NK-92 (cell line): Measurements from ENCODE around the gene GUCA2B.

Source experiments
- DNase-seq: peaks from one replicate; lab custom pipeline; 2025; ENCODE audit not compliant: unreplicated experiment; lab: John Stamatoyannopoulos, UW

Gene GUCA2B

DNA sequence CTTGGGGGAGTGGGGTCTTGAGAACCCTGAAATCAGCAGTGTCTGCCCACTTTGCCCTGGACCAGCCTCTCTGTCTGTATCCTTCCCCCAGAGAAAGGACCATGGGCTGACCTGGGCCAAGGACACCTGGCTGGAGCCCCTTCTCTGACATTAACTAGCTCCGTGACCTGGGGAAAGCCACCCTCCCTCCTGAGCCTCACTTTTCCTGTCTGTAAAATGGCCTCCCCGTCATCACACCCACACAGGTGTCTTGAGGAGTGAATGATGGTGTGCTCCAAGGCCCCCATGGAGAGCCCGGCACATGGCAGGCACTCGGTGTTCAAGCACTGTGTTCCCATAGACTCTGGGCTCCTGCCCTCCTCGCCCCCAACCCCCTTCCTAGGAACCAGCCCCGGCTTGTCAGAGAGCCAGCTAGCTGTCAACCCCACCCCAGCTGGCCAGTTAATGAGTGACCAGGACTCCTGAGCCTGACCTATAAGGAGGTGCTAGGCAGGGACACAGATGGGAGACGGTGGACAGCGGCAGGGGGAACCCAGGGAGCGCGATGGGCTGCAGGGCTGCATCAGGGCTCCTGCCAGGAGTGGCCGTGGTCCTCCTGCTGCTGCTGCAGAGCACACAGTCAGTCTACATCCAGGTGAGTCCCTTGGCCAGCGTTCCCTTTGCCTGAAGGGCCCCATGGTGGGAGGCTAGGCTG is at the start of gene GUCA2B:
Gene GUCA2B, plus strand, starts transcription at position 504 of the 694 bp plus-strand sequence. Its CDS starts 41 bp downstream, at position 545.
- DNase-seq, result no peak

GRCh38 chr1:42105025-42105424 is 48.2 kb upstream of the GUCA2B start:
- DNase-seq, result no peak

DNA sequence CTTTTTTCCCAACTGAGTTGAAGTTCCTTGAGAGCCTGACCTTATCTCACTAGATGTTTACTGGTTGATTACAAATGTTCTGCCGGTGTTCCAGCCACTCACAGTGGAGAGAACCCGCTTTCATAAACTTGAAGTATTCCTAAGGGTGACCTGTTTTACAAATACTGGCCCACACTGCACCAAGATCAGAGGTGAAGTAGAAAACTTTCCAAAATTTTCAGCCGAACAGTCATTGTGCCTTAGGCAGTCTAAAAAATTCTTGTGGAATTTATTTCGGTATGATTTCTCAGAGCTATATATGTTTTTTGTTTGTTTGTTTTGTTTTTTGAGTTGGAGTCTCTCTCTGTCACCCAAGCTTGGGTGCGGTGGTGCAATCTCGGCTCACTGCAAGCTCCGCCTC is 44.9 kb upstream of the GUCA2B start:
- no peak for DNase-seq

DNA sequence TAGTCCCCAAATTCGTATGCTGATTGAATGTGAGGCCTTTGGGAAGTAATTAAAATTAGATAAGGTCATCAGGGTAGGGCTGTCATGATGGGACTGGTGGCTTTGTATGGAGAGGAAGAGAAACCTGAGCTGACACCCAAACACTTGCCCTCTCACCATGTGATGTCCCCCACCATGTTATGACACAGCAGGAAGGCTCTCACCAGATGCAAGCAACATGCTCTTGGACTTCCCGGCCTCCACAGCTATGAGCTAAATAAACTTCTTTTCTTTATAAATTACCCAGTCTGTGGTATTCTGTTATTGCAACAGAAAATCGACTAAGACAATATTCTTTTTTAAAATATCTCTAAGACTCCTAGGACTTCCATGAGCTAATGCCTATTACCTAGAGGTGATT is 43.6 kb upstream of the GUCA2B start:
- no peak for DNase-seq

DNA sequence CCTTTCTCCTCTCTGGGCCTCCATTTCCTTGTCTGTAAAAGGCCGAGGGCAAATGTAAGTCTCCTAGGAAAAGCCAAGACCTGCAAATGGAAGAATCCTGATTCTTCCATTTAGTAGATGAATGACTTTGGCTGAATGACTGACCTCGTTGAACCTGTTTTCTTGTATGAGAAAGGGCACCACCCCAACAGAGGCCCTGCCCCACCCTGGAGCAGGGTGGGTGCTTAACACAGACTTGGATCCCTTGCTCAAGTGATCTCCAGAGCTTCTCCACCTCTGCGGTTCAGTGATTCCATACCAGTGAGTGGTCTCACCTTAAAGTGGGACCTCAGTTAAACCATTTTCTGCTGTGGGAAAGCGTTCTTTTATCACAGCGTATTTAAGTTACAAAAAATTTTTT is 39.0 kb upstream of the GUCA2B start:
- DNase-seq, result no peak

- no peak for DNase-seq
These were observed 36.0 kb upstream of the GUCA2B start for GRCh38 chr1:42117214-42117613.

- no peak for DNase-seq
These were observed 35.1 kb upstream of the GUCA2B start for GRCh38 chr1:42118125-42118524.

DNA sequence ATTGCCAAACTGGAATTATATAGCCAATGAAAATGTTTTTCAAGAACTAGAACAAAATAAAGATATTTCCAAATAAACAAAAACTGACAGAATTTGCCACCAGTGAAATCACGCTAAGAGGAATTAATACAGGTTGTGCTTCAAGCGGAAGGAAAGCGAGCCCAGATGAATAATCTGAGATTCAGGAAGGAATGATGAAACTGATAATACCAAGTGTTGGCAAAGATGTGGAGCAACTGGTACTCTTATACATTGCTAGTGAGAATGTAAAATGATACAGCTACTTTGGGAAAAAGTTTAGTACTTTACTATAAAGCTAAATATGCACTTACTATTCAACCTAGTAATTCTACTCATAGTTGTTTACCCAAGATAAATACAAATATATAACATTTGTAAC is 30.8 kb upstream of the GUCA2B start:
- DNase-seq, result no peak

GRCh38 chr1:42125552-42125951 is 27.7 kb upstream of the GUCA2B start:
- no peak for DNase-seq

DNA sequence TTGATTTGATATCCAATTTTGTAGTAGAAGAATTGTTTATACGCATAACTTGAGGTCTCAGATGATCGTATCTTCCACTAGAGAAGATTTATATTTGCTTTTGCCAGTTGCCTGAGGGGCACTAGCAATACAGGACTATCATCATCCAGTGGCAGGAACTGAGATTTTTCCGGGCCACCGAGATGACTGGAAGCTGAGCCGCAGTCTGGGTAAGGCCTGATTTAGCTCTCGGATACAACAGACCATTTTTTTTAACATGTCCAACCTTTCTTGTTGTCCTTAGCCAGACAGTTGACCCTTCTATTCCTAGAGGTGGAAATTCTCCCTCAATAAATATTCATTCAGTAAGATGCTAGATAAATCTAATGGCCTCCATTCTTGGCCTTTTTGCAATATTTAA is 25.4 kb upstream of the GUCA2B start:
- no peak for DNase-seq

GRCh38 chr1:42128499-42128898 is 24.7 kb upstream of the GUCA2B start:
- no peak for DNase-seq

- no peak for DNase-seq
These were observed 24.2 kb upstream of the GUCA2B start for GRCh38 chr1:42128964-42129363.

GRCh38 chr1:42130061-42130660 is 23.0 kb upstream of the GUCA2B start:
- DNase-seq, result no peak

DNA sequence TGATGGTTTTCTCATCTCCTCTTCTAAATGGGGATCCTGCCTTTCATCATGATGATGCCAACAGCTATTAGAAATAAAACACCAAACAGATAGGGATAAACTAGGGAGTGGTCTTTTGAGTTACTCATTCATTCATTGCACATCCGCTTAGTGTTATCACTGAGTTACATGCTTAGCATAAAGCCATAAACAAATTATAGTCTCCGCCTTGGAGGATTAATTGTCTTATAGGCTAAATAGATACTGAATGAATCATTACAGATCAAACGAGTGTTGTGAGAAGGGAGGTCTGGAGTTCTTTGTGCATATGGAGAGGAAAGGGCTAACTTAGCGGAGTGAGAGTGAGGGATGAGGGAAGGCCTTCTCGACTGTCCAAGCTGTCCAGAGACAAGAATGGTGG is 19.8 kb upstream of the GUCA2B start:
- DNase-seq, result no peak

GRCh38 chr1:42133809-42134526 is 19.2 kb upstream of the GUCA2B start:
- no peak for DNase-seq

- DNase-seq, result no peak
These were observed 17.8 kb upstream of the GUCA2B start for GRCh38 chr1:42135426-42135825.

GRCh38 chr1:42136466-42136865 is 16.7 kb upstream of the GUCA2B start:
- no peak for DNase-seq

- no peak for DNase-seq
These were observed 15.4 kb upstream of the GUCA2B start for GRCh38 chr1:42137766-42138165.

DNA sequence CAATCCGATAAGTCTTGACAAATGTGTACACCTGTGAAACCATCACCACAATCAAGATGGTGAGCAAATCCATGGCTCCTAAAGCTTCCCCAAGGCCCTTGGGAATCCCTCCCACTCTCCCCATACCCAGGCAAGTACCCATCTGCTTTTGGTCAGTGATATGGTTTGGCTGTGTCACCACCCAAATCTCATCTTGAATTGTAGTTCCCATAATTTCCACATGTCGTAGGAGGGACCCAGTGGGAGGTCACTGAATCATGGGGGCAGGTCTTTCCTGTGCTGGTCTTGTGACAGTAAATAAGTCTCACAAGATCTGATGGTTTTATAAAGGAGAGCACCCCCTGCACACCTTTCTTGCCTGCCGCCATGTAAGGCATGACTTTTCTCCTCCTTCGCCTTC is 14.6 kb upstream of the GUCA2B start:
- DNase-seq, result no peak

DNA sequence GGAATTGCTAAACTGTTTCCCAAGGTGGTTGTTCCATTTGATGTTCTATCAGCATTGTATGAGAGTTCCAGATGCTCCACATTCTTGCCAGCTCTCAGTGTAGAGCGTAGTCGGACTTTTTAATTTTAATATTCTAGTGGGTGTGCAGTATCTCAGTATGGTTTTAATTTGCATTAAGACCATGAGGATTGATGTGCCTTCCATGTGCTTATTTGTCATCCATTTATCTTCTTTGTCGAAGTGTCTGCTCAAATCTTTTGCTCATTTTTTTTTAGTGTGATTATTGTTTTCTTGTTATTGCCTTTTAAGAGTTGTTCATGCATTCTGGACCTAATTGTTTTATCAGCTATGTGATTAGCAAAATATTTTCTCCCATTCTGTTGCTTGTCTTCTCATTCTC is 13.8 kb upstream of the GUCA2B start:
- no peak for DNase-seq

- DNase-seq, result no peak
These were observed 13.0 kb upstream of the GUCA2B start for GRCh38 chr1:42140191-42140590.

DNA sequence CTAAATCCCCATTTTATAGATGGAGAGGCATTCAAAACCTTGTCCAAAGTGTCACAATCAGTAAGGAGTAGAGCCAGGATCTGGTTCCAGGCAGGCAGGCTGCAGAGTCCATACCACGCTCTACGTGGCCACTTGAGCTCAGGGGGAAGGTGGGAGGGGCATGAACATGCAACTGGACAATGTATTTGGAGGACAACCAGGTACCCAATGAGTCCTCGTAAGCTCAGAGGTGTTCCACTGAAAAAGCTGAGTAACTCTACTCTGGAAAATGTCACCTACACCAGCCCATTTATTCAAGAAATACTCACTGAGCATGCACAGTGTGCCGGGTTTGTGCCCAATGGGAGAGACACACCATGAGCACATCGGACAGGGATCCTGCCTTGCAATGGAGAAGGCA is 11.2 kb upstream of the GUCA2B start:
- DNase-seq, result no peak
